NCI-H1092 treated with DMSO at 0.1 percent for 48 hours (cell line): Measurements from ENCODE around the gene KDM2B.

Source experiments
- DNase-seq: peaks from one replicate; lab custom pipeline; 2025; lab: John Stamatoyannopoulos, UW

Gene KDM2B

GRCh38 chr12:121561009-121561395 is 19.8 kb downstream of the KDM2B start:
- DNase-seq, result no peak

DNA sequence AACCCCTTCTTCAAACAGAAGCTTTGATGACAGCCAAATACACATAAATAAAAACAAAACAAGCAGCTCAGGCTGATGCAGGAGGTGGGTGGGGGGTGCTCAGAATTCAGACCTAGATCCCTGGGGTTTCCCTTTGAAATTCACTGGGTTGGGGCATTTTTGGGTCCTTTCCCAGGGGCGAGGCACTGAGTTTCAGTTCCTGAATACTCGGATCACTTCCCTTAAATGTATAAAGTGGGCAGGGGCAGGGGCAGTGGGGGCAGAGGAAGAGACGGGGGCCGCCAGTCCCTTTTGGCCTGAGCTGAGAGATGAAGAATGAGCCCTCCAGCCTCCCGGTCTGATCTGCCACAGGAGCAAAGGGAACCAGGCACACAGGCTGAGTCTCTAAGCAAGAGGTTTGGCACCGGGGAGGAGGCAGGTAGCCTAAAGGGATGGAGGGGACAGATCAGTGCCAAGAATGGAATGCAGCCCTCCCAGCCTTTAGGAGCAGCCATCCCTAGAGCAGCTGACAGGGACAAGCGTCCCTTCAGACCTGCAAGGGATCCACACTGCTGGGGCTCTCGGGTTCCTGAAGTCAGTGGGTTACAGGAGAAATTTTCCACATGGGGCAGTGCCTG is 20.3 kb downstream of the KDM2B start:
- DNase-seq, result no peak

DNA sequence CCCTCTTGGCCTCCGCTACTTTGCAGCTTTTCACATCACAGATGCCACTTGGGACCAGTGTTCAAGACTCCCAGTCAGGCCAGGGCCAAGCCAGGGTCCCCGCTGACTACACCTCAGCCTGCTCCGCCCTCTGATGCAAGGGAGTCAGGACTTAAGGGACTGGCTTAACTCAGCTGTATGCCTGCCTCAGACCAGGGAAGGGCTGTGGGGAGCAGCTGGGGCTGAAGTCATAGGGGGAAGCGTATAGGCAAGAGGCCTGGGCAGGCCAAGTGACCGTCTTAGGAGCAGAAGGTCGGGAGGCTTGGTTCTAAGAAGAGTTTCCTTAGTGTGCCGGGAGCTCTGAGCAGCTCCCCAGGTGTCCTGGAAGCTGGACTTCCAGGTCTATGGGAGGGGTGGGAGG is 21.9 kb downstream of the KDM2B start:
- DNase-seq, result no peak

- no peak for DNase-seq
Measured at GRCh38 chr12:121550974-121551634, 29.7 kb downstream of the KDM2B start.

GRCh38 chr12:121549075-121549474 is 31.7 kb downstream of the KDM2B start:
- no peak for DNase-seq

- DNase-seq, result no peak
Measured at GRCh38 chr12:121545480-121545879, 35.3 kb downstream of the KDM2B start.

GRCh38 chr12:121543786-121544185 is 37.0 kb downstream of the KDM2B start:
- no peak for DNase-seq

- DNase-seq, result no peak
Measured at GRCh38 chr12:121539908-121540307, 40.9 kb downstream of the KDM2B start.

DNA sequence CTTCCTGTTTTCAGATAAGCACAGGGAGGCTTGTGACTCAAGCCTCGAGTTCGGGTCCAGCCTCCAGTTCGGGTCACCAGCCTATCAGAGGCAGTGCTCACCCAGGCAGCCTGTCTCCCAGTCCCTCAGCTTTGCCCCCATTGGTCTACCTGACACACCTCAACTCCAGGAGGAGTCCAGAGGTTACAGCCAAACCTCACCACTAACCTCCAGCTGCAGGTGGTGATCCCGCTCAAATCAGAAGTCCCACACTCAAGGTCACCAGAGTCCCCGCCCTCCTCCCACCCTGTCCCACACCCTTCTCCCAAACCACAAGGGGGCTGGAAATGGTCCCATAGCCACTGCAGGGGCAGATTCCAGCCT is 42.1 kb downstream of the KDM2B start:
- DNase-seq, result no peak

GRCh38 chr12:121537814-121538698 is 42.8 kb downstream of the KDM2B start:
- DNase-seq, result no peak

DNA sequence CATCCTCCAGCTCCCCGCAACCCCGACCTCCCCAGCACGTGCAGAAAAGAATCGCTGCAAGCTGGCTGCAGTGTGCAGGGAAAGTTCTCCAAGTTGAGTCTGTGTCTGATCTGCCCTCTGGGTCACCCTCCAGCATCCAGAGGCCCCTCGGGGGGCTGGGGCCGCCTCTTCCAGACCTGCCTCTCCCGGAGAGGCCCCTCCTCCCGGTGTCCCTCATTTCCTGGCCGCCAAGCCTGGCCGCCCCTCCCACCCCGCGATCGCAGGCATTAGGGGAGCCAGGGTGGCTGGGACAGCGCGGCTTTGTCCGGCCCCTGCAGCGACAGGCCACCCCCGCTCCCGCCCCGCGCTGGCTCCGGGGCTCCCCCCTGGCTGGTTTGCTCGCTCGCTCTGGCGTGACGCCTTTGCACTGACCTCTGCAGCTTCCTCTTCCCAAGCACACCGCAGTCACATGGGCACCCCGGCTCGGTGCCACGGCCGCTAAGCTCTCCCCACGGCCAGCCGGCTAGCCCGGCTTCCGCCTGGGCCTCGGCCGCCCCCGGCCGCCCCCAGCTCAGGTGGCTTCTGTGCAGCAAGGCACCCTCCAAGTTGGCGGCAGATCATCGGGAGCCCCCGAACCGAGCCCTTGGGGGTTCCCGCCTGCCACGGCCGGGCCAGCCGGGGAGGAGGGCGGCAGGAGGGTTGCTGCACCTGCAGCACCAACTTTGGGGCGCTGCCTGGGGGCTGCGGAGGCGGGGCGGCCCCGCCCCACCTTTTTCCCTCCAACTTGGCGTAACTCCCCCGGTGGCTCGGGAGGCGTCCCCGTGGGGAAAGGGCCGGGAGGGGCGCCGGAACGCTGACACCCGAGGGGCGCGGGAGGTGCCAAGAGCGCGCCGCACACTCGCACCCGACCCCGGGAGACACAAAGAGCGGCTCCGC is 43.7 kb downstream of the KDM2B start:
- peak; percentile 58 for DNase-seq

DNA sequence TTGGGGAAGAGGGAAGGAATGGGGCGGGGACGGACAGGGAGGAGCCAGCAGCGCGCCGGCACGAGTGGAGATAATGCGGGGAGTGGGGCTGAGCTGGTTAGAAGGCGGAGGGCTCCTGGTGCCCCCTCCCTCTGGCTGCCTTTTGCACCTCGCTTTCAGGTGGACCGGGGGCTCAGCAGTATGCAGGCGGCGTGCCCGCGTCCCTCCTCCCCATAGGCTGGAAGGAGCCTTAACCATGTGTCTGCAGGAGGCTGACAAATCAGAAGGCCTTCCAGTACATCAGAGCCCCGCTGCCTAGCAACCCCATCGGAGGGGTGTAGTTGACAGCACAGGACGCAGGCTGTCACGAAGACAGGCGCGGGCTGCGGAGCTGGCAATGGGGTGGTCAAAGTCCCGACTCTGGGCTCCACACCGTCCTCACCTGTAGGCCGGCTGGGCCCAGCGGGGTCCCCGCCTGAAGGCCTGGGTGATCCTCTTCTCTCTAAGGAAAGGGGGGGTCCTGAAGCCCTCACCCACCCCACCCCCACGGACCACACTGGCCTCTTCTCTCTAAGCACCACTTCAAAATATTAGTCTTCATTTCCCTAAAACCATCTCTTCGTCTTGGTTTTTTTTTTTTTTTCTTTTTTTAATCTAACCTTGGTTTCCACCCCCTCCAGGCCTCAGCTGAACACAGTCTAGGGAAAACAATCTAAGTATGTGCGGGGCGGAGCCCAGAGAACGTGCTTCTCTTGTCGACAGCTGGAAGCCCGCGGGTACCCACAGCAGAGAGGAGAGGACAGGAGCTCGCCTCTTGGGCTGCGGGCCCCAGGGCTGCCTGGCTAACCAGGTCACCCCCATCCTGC is 44.5 kb downstream of the KDM2B start:
- peak; percentile 75 for DNase-seq

DNA sequence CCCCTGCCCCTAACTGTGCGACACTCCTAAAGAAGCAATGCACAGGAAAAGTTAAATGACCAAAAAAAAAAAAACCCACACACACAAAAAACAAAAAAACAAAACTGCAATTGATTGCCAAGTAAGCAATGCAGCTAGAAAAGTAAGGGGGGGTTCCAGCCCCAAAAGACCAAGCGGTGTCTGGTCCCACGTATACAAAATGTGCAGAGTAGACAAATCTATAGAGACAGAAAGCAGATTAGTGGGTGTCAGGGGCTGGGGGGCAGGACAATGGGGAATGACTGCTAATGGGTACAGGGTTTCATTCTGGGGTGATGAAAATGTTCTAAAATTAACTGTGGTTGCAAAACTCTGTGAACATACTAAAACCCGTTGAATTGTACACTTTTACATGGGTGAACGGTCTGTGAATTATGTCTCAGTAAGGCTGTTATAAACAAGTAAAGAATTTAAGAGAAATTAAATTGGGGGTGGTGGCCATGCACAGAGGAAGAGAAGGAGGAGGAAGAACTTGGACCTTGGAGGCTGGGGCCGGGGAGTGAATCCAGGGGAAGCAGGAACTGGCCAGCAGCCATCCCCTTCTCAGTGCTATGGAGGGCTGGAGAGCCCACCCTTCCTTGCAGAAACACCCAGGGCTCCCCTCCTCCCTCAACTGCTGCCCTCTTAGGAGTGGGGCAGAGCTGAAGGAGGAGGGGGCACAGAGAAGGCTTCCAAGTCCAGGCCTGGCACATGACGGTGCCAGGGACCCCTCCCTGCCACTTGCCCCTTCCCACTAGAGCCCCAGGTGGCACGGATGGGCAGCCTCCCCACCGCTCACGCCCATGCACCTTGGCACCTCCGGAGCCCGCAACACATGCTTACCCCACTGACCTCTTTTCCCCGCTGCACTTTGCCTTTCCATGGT is 45.4 kb downstream of the KDM2B start:
- DNase-seq, result no peak

DNA sequence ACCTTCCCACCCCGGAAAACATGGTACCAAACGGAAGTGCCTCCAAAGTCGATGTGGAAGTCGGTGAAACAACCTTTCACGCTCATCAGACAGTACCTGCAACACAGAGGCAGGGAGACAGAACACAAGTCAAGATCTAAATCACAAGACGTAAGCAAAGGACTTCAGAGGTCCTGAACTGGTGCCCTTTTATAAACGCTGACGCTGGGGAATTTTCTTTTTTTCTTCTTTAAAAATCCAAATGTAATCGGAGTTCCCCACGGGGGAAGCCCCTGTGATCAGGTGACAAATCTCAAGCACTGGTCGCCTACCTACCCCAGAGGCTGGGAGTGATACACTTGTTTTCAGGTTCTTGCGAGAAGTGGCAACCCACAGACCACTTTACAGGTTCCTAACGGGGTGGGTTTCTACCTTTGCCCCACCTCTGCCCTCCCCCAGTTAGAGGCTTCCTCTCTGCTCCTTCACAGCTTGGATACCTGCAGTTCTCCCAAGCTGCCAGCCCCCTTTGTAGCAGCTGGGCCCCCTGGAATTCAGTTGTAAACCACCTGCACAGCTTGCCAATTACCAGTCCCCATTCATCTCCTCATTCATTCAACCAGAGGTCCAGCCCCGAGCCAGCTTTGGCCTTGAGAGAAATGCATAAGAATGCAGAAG is 46.2 kb downstream of the KDM2B start:
- DNase-seq, result no peak

- DNase-seq, result no peak
Measured at GRCh38 chr12:121533394-121534090, 47.3 kb downstream of the KDM2B start.

GRCh38 chr12:121532503-121533393 is 48.1 kb downstream of the KDM2B start:
- DNase-seq, result no peak

DNA sequence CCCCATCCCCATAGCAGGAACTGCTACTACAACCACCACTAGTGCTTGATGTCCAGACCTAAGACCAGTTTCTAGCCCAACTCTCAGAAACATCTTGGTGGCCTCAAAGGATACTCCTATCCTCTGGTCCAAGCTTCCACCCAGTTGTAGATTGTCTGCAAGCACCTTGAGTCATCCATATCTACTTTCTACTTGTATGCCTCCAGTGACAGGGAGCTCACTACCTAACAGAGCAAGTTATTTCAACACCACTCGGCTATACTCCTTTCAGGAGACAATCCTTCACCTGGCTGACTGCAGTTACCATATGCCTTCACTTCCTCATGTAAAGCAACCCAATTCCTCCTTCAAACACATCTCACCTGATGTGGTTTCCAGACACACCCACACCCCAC is 49.5 kb downstream of the KDM2B start:
- no peak for DNase-seq
